Germinal center (tissue), 1 donor: ENCODE data around the gene SPATC1L.
"Not testable (repeated sequence)": the region's sequence is repeated elsewhere in the genome, so short reads cannot be mapped to it uniquely, and the experiment has no call there.

Experiments
- DNase-seq: peaks from one replicate; pipeline ENCODE4 v3.0.0; 2012; ENCODE audit warnings: mixed read lengths, low spot score

SPATC1L gene

DNA sequence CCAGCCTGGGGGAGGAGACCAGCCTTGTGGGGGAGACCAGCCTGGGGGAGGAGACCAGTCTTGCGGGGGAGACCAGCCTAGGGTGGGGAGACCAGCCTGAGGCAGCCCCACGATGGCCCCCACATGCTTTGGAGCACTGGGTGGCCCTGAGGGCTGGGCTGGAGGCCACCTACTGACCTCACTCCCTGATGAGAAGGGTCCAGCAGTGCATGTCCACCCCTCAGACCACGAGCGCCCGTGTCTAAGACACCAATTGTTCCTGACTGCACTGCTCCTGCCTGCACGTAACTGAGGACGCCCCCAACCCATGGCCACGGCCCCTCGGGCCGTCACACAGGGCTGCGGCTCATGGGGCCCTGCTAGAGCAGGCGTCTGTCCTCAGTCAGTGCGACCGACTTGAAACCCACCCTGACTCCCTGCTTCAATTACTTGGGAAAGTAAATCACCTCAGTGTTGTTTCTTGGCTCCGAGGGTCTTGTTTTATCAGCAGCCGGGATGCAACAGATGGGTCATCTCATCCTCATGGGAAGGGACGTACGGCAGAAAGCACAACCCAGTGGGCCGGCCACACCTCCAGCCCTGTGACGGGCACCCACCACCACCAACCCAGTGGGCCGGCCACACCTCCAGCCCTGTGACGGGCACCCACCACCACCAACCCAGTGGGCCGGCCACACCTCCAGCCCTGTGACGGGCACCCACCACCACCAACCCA lies at the start of gene SPATC1L:
SPATC1L (minus strand) TSS at position 550 of the 715 bp plus-strand sequence. CDS start 1,643 bp downstream, outside the sequence.
- DNase-seq, result peak; percentile 65

DNA sequence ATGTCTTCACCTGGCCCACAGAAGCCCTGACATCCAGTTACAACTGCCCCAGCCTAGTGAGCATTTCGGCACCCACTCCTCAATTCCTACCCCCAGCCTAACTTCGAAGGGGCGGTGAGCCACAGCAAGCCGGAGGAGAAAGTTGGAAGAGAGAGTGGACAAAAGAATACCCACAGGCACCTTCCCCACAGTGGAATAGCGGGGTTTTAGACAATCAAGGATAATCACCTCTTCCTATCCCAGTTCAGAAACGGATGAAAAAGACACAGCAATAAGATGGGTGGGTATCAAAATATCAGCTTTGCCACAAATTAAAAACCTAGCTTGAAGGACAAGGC lies 45.6 kb upstream of the SPATC1L start:
- DNase-seq, result no peak

DNA sequence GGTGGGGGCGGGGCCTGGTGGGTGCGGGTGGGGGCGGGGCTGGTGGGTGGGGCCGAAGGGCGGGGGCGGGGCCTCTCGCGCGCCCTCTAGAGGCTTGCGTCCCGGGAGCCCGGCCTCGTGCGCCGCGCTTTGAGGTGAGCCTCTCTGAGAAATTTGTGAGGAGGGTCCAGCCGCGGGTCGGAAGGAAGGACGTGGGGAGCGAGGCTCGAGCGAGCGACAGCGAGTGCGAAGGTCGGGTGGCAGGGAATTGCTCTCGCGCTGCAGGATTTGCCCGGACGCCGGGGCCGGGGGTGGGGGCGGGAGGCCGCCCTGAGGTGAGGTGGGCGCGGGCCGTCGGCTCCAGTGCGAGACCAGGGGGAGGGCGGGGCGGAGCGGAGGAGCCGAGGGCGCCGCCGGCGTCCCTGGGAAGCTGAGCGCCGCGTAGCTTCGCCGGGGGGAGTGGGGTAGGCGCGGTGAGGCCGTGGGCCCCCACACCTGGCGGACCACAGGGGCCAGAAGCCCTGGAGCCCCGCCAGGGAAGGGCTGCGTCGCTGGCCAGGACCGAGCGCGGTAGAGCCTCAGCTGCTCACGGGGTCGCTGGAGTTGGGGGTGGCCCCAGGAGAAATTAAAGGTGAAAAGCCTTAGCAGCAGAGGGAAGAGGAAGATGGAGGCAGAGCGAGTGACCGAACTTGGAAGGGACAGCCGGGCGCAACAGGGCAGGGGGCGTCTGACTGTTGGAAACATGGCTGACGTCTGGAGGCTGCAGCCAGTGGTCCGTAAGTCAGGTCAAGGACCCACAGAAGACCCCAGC lies 45.1 kb upstream of the SPATC1L start:
- peak; percentile 67 for DNase-seq

DNA sequence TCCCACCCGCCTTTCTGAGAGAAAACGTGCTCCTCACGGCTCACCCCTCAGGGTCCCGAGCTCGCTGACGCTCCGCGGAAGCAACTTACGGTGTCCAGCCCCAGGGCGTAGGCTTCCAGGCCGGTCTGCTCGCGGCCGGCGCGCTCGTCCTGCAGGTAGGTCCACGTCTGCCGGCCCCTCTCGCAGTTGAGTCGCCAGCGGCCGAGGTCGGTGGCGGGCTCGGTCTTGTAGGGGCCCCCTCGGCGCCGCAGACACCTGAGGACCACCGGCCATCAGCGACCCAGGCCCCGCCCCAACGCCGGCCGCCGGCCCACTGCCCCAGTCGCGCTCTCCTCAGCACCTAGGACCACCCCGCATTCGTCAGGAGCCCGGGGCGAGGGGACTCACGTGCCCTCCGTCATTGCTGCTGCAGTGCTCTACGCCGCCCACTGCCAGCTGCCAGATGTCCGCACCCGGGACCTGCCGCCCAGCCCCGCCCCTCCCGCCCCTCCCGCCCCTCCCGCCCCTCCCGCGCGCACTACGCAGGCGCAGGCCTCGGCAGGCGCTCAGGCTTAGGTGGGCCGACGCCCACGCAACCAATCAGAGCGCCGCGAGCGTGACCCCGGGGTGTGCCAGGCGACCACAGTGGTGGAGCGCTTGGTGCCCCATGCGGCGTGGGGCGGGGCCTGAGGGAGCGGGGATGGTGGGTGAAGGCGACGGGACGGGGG lies 44.2 kb upstream of the SPATC1L start, which contains the start of gene LSS:
LSS (minus strand) TSS at position 430 of the 707 bp plus-strand sequence; CDS start at position 401, 29 bp downstream.
- peak; percentile 99 for DNase-seq

DNA sequence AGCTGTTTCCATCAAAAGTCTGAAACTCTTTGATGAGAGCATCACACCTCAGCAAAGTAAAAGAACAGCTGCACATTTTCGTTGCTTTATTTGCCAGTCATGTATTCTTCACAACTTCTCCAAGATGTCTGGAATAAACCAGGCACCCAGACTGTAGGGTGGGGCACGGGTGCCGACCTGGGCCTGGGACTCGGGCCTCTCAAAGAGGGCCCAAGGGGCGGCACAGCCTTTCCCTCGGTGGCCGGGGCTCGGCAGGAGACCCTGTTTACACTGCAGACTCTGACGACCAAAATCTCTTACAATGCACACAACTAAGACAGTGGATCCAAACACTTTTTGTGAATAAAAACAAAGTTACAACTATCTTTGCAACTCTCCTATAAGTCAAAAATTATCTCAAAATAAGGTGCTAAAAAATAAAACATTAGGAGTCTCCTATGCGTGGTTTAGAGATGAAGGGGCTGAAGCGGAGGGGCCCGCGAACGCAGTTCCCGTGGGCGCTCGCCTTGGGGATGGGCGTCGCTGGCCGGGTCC lies 43.6 kb upstream of the SPATC1L start:
- DNase-seq, result no peak

DNA sequence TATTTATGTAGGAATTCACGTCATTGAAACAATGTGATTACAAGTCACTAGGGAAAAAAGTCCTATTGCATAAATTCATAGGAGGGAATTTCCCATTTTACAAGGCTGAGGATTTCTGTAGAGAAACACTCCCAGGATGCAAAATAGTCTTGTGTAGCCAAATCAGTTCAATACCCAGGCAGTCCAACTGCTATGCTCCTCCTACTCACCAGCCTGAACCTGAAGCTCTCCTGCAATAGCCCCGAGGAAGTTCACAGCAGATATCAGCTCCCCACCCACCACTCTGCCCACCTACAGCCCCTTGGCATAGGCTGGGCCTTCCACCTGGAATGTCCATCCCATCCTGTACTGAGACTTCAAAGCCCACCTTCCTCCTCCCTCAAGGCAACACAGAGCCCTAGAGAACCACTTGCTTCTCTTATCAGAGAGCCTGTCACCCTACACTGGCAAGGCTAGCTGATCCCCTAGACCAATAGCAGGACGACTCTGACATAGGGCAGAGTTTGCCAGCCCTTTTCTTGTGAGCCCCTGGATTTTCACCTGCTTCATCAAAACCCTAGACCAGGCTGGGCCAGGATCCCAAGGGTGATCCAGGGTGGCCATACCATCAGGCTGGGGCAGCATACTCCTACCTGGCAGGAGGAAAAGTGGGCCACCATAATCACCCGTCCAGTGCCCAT lies 42.8 kb upstream of the SPATC1L start:
- peak; percentile 24 for DNase-seq

DNA sequence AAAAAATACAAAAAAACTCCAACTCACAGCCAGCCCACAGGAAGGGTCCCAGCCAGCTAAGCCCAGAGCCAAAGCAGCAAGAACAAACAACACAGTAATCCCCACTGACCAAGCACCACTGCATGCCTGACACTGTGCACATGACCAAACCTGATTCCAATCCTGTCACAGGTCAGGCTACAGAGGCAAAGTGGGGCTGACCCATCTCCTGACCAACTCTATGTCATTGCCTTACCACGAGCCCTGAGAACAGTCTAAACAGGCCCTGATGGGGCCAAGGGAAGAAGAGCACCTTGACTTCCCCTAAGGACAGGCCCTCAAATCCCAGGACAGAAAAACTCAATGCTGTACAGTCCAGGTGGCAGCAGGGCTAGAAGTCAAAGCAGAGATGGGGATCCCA lies 41.9 kb upstream of the SPATC1L start:
- DNase-seq, result no peak

DNA sequence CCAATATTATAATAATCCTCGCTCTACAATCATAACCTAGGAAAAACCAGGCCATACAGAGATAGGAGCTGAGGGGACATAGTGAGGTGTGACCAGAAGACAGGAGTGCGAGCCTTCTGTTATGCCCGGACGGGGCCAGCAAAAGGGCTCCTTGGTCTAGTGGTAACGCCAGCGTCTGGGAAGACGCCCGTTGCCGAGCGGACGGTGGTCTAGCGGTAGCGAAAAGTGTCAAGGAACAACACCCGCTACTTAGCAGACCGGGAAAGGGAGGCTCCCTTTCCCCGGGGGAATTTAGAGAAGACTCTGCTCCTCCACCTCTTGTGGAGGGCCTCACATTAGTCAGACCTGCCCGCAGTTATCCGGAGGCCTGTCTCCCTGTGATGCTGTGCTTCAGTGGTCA lies 39.4 kb upstream of the SPATC1L start:
- DNase-seq, result not testable (repeated sequence)

DNA sequence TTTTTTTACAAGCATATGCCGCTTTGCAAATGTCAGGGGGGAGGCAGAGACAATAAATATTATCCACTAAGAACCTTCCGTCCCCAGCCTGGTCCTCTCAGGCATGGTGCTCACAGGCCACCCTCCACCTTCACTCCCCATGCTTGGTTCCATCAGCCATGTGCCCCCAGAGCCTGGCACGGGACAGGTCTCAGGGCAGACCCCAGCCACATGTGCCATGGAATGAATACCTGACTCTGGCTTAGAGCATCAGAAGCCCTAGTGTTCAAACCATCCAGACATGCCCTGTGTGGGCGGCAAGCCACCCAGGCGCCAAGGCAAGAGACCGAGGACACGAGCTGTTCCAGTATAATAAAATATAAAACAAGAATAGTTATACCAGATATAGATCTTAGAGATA lies 39.0 kb upstream of the SPATC1L start:
- no peak for DNase-seq

DNA sequence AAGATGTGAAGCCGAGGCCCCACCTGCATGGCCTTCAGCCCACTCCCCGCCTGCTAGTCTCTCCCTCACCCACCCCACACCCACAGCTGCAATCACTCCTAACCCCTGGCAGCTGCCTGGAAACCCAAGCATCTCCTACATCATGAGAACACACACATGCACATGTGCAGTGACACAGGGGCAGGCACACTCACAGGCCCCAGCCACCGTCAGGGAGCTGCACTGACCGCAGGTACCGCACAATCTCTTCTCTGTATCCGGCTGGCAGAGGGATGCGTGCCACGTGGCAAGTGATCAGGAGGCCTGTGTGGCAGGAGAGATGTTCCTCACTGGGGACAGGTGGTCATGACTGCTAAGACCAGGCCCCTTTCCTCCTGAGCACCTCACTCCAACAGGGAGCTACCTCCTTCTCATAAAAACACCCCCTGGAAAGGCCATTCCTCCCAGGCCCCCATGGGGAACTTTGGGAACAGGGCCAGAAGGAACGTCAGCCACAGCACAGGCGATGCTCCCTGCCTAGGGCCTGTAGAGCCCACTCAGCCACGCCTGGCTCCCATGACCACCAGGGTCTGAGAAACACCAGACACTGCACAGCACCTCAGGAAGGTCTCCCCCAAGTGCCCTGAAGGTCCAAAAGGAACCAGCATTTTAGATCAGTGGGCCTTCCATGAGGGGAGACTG lies 38.3 kb upstream of the SPATC1L start:
- no peak for DNase-seq

DNA sequence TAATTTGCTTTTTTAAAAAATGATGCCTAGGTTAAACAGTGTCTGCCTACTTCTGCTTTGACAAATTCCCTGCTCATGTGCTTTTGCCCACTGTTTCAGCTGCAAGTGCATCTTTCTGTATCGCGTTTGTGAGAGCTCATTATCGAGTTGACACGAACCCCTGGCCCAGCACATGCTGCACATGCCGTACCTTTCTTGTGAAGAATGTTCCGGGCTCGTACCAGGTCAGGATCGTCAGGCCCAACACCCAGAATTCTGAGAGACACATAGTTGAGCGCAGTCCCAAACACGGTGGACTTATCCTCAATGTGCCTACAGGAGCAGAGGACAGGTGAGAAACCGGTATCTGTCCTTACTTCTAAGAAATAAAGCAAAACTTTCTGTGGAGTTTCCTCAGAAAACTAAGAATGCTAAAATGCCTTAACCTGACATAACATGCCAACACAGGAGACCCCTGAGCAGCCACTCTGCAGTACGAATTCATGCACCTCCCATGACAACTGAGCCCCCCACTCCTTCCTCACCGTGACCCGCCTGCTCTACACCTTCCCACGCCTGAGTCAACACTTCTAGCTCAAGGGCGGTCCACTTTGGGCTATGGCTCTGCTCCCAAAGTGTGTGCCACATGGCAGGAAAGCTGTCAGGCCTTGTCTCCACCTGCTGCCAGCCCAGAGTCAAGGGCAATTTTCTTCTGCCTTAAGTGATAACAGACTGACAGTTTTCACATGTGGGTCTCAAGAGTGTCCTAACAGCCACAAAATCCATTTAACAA lies 37.6 kb upstream of the SPATC1L start:
- DNase-seq, result no peak

DNA sequence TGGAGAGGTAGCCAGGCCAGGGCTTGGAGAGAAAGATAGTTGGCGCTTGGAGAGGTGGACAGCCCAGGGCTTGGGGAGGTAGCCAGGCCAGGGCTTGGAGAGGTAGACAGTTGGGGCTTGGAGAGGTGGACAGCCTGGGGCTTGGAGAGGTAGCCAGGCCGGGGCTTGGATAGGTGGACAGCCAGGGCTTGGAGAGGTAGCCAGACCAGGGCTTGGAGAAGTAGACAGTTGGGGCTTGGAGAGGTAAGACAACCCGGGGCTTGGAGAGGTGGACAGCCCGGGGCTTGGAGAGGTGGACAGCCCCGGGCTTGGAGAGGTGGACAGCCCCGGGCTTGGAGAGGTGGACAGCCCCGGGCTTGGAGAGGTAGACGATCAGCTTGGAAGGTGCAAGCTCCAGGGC lies 36.6 kb upstream of the SPATC1L start:
- no peak for DNase-seq

DNA sequence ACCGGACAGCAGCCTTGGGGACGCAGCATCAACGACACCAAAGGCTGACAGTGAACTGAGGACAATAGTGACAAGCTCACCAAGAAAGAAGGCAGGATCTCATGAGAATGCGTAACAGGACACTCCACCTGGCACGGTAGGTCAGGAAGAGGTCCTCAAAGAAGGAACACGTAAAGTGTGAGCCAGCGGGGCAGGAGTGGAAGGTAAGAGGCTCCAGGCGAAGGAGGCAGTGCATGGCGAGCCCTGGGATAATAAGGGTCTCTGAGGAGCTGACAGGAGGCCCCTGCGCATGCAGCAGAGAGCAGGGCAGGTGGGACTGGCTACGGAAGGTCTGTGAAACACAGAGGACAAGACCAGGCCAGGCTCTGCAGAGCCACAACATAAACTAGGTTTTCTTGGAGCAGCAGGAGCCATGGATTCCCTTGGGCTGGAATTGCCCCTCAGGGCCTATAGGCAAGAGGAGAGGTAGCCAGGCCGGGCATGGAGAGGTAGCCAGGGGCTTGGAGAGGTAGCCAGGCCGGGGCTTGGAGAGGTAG lies 36.1 kb upstream of the SPATC1L start:
- no peak for DNase-seq

DNA sequence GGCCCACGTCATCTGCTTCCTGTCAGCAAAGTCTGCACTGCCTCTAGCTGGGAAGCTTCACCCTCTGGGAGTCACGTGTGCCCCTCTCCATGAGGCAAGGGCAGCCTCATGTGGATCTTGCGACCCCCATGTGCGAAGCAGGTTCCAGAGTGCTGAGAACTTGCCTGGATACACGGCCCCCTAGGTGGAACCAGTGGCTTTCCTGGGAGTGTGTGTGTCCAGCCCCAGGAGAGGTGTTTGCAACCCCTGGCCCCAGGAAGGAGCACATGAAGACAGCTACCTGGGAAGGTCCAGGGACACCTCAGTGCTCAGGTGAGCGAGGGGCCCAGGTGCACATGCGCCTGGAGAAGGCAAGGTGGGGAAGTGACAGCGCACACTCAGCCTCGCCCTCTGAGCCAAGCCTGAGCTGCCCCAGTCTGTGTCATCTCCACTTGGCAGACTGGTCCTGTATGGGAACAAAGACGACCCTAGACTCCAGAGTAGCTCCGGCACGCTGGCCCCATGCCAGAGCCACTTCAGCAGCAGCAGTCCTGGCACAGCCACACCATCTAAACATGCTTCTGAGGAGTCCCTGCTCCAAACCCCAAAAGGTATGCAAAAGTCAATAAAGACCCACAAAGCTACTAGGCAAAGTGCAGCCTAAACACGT lies 35.5 kb upstream of the SPATC1L start:
- no peak for DNase-seq

DNA sequence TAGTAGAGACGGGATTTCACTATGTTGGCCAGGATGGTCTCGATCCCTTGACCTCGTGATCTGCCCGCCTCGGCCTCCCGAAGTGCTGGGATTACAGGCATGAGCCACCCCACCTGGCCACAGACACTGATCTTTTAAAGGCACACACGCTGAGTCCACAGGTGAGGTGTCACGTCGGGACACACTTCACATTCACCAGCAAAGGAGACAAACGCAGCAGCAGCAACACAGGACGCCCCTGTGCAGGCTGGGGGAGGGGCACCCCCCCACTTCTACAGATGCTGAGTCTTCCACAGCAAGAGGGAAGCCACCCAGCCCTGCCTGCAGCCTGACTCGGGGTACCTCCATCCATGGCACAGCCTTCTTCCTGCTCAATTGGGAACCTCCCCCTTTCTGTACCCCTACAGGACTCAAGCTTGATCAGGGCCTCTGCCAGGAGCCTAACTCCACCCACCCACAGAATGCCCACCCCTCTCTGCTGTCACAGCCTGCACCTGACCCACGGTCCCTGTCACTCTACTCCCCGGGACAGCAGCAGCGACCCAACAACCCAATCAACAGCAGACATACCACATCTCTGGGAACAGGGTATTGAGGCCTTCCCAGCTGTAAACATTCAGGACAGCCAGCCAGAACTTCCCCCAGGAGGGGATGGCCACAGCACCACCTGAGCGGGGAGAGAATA lies 34.8 kb upstream of the SPATC1L start:
- no peak for DNase-seq

DNA sequence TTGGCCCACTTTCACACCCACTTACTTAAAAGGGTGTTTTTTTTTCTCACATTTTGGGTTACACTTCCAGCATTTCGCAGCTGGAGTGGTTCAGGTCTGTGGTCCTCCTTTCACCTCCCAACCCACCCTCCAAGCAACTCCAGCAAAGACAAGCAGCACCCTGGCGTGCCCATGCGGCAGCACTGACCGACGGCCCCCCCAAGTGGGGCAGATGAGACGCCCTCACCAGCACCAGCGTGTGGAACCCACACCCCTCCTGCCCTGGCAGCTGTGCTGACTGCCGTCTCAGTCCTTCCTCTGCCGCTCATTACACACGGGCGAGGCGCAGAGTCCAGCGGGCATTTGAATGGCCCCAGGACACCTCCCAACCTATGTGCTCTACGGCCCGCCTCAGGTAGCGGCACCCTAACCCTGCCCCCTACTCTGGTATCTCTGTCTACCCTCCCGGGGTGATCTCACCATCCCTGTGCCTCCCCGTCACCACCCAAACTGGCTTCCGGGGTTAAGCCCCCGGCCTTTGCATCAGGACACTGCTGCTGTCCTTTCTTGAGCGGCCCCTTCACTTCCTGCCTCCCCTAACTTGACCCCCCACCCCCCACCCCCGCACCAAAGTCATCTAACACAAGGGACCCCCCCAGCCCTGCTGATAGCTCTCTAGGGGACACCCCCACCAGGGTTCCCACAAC lies 33.4 kb upstream of the SPATC1L start:
- DNase-seq, result no peak

DNA sequence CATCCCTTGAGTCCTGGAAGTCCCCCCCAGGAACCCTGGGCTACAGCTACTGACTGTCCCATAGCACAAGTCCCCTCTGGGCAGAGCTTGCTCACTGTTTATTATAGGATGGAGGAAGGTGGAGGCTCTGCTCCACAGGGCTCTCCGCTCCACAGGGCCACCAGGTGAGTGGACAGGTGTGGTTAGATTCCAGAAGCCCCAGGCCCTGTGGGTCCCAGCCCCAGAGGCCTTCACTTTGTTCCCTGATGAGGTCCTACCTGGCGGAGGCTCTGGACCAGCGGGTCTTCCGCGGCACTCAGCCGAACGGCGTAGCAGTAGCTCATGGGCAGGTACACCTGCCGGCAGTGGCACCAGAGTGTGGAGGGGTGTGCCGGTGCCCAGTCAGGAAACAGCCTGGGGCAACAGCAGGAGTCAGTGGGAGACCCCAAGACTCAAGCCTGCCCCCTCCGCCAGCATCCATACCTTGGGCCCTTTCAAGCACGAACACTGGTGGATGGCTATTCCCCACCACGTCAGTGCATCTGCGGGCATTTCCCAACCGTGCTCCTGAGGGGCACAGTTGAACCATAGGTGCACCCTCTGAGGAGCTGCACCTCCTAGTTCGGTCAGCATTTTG lies 32.0 kb upstream of the SPATC1L start:
- DNase-seq, result no peak
